ENCODE data around the gene EDEM2. TPM values are rescaled to one million over a fixed set of nuclear protein-coding genes. Genes with fewer than 3 reads are reported as not detected.

EDEM2 gene
- total RNA-seq, 1 experiment from 2014 or later, result 34.7 TPM

DNA sequence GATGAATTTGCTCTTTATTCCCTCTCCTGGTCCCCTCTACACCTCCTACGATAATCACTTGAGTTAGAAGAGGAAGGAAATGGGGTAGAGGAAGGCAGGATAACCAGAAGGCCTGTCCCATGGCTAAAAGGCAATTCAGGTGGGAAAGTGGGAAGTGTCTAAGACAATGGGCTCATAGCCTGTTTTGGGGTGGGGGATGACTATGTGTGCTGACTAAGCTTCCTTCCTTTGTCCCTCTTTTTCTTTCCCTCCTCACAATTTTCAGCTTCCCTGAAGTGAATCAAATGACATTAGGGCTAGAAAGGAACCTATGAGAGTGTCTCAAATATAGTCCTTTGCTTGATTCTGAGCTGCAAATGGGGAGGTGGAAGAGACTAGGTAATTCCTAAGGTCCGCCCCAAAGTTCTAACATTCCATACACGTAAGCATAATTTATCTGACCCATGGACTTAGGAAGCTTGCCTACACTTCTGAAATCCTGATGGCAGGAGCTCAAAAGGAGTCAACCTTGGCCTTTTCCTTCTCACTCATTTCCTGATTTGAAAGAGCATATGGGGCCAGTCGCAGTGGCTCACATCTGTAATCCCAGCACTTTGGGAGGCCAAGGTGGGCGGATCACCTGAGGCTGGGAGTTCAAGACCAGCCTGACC, 24.3 kb downstream of the EDEM2 start:
- ChIA-PET CTCF (no interaction called here), POLR2A (no interaction called here)
- Histone ChIP-seq H3K4me3 (ENCODE audit: low read depth in 2 of 2, low read length in 2 of 2) (no peak overlapping the region), H3K27ac (ENCODE audit: low read length) (no peak overlapping the region), H3K9me3 (ENCODE audit: control insufficient read depth, insufficient read depth, low read depth, low read length) (no peaks in the 10 kb centered on the region), H3K36me3 (ENCODE audit: control insufficient read depth, insufficient read depth, low read length) (no peaks in the 10 kb centered on the region), H3K4me1 (ENCODE audit: control insufficient read depth, insufficient read depth, low read length) (no peaks in the 10 kb centered on the region), H3K27me3 (ENCODE audit: control insufficient read depth, insufficient read depth, low read length) (no peaks in the 10 kb centered on the region)
- no peak for ATAC-seq
- TF ChIP-seq, protein P1, sequence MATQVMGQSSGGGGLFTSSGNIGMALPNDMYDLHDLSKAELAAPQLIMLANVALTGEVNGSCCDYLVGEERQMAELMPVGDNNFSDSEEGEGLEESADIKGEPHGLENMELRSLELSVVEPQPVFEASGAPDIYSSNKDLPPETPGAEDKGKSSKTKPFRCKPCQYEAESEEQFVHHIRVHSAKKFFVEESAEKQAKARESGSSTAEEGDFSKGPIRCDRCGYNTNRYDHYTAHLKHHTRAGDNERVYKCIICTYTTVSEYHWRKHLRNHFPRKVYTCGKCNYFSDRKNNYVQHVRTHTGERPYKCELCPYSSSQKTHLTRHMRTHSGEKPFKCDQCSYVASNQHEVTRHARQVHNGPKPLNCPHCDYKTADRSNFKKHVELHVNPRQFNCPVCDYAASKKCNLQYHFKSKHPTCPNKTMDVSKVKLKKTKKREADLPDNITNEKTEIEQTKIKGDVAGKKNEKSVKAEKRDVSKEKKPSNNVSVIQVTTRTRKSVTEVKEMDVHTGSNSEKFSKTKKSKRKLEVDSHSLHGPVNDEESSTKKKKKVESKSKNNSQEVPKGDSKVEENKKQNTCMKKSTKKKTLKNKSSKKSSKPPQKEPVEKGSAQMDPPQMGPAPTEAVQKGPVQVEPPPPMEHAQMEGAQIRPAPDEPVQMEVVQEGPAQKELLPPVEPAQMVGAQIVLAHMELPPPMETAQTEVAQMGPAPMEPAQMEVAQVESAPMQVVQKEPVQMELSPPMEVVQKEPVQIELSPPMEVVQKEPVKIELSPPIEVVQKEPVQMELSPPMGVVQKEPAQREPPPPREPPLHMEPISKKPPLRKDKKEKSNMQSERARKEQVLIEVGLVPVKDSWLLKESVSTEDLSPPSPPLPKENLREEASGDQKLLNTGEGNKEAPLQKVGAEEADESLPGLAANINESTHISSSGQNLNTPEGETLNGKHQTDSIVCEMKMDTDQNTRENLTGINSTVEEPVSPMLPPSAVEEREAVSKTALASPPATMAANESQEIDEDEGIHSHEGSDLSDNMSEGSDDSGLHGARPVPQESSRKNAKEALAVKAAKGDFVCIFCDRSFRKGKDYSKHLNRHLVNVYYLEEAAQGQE (IDR thresholded peaks at IDR 0.05; ENCODE audit: insufficient read depth in 1 of 2, low read depth in 2 of 2, low read length in 1 of 2), result no peak
- TF ChIP-seq, protein P2, sequence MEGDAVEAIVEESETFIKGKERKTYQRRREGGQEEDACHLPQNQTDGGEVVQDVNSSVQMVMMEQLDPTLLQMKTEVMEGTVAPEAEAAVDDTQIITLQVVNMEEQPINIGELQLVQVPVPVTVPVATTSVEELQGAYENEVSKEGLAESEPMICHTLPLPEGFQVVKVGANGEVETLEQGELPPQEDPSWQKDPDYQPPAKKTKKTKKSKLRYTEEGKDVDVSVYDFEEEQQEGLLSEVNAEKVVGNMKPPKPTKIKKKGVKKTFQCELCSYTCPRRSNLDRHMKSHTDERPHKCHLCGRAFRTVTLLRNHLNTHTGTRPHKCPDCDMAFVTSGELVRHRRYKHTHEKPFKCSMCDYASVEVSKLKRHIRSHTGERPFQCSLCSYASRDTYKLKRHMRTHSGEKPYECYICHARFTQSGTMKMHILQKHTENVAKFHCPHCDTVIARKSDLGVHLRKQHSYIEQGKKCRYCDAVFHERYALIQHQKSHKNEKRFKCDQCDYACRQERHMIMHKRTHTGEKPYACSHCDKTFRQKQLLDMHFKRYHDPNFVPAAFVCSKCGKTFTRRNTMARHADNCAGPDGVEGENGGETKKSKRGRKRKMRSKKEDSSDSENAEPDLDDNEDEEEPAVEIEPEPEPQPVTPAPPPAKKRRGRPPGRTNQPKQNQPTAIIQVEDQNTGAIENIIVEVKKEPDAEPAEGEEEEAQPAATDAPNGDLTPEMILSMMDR (IDR thresholded peaks at IDR 0.05), result no peak
- TF ChIP-seq SIN3A (IDR thresholded peaks at IDR 0.05; ENCODE audit: borderline replicate concordance, insufficient read depth, low read depth, low read length) (no peak), POLR2AphosphoS5 (IDR thresholded peaks at IDR 0.05; ENCODE audit: low read depth, low read length) (no peak), TCF7L2 (IDR thresholded peaks at IDR 0.05; ENCODE audit: low read depth, low read length) (no peak)
- intact Hi-C loops (cut with micrococcal nuclease; ENCODE audit: unreplicated experiment) (no loop called here), in situ Hi-C loops (cut with HindIII; ENCODE audit: low pct_unique_long_range_greater_than_20kb, low sequenced_read_pairs) (no loop called here)
- BruUV-seq (replicated peaks), result no TSS peak
- no peak for DNase-seq (ENCODE audit: low read depth, low spot score)

DNA sequence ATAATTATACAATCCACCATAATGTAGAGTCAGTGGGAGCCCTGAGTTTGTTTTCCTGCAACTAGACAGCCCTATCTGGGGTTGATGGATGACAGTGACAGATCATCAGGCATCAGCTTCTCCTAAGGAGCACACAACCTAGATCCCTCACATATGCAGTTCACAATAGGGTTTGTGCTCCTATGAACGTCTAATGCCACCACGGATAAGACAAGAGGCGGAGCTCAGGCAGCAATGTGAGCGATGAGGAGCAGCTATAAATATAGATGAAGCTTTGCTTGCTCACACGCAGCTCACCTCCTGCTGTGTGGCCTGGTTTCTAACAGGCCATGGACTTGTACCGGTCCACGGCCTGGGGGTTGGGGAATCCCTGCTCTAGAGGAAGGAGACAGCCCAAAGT, 25.9 kb downstream of the EDEM2 start:
- intact Hi-C loops (cut with micrococcal nuclease; ENCODE audit: unreplicated experiment) (no loop called here), in situ Hi-C loops (cut with HindIII; ENCODE audit: low pct_unique_long_range_greater_than_20kb, low sequenced_read_pairs) (no loop called here)
- Histone ChIP-seq H3K36me3 (ENCODE audit: control insufficient read depth, insufficient read depth, low read length) (no peaks in the 10 kb centered on the region), H3K4me1 (ENCODE audit: control insufficient read depth, insufficient read depth, low read length) (no peaks in the 10 kb centered on the region), H3K27me3 (ENCODE audit: control insufficient read depth, insufficient read depth, low read length) (no peaks in the 10 kb centered on the region), H3K27ac (ENCODE audit: low read length) (no peak overlapping the region), H3K4me3 (ENCODE audit: low read depth in 2 of 2, low read length in 2 of 2) (no peak overlapping the region), H3K9me3 (ENCODE audit: control insufficient read depth, insufficient read depth, low read depth, low read length) (no peaks in the 10 kb centered on the region)
- DNase-seq (ENCODE audit: low read depth, low spot score), result no peak
- POLR2A ChIA-PET, result no interaction called here
- no TSS peak for BruUV-seq (replicated peaks)
- CTCF ChIA-PET, result no interaction called here
- ATAC-seq, result no peak
- TF ChIP-seq, protein P2 (IDR thresholded peaks at IDR 0.05), result no peak
- TF ChIP-seq SIN3A (IDR thresholded peaks at IDR 0.05; ENCODE audit: borderline replicate concordance, insufficient read depth, low read depth, low read length) (no peak), TCF7L2 (IDR thresholded peaks at IDR 0.05; ENCODE audit: low read depth, low read length) (no peak)

Measured in Panc1 (cell line).